HG03066 (cell line): ENCODE measurements around the gene CABS1.

ENCODE experiments used
- ATAC-seq: cut with Tn5 transposase; IDR thresholded peaks from one replicate; pipeline ENCODE4 v1.9.1; 2021; ENCODE audit warnings: low read depth; ENCODE audit not compliant: unreplicated experiment

CABS1 gene

DNA sequence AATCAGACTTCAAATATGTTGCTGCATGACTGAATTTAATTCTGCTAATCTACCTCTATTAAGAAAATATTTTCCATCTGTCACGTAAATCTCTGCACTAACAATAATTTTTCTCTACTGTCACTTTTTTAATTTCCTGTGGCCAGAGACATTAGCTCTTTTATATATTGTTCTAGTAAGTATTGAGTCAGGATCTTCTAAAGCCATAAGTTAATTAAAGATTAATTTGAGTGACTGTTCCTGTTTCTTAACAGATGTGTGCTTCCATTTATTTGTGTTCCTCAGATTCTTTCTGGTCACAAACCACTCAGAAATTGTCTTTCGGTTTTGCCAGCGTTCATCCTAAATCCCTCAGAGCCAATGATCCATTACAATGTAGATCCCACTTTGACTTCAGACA, 45.8 kb downstream of the CABS1 start:
- ATAC-seq = no peak

DNA sequence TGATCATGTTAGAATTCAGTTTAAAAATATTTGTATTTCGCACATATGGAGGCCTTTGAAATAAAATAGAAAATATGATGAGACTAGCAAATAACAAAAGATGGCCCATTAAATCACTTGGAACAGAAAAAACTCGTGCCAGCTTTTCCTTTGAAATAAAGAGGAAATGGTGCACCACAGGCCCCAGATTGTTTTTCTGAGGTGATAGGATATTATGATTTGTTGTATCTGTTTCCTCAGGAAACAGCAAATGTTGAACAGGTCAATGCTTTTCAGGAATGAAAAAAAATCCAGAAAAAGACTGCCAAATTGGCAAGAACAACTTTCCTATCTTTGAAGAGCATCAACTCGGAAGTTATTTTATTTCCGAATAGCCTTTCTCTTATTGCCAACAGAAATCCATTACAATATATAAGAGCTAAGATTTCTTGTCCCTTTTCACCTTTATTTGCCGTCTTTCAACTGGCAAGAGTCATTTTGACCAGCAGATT, 48.0 kb downstream of the CABS1 start, which contains the start of gene SMR3B:
Gene SMR3B (plus strand): TSS at position 441 of the 491 bp plus-strand sequence. CDS start 1,380 bp downstream, outside the sequence.
- no peak for ATAC-seq
